AG04450 (cell line): ENCODE measurements around the gene PDLIM4. TPM values are rescaled to one million over a fixed set of nuclear protein-coding genes. Genes with fewer than 3 reads are reported as not detected.

Experiments
- CTCF ChIA-PET: fragments of 300-600, 350-600 bp; formaldehyde crosslinking; extraction: SDS; loops from one replicate; lab custom pipeline; 2022; ENCODE audit warnings: antibody characterized with exemption, inconsistent platforms; lab: Charles Lee
- POLR2A ChIA-PET: fragments of 350-600 bp; formaldehyde crosslinking; extraction: SDS; loops from one replicate; lab custom pipeline; 2021; ENCODE audit warnings: antibody characterized with exemption, inconsistent platforms; lab: Yijun Ruan, JAX
- DNase-seq: peaks from one replicate; pipeline ENCODE4 v3.0.0-alpha.2; 2011; ENCODE audit warnings: low read depth, low spot score
- H3K27ac ChIP-seq: one replicate; pipeline ENCODE4 v1.5.1; 2012; ENCODE audit warnings: low read depth, low read length, control low read depth
- H3K27me3 ChIP-seq: one replicate; pipeline ENCODE4 v1.6.0; 2012; ENCODE audit warnings: low read length; ENCODE audit not compliant: control insufficient read depth, insufficient read depth
- H3K4me3 ChIP-seq: 2 replicates; pipeline ENCODE4 v1.5.1; 2011; ENCODE audit warnings: mild to moderate bottlenecking, low read depth, low read length, control low read depth
- H3K9me3 ChIP-seq: 2 replicates; pipeline ENCODE4 v1.5.1; 2012; ENCODE audit warnings: low read length; ENCODE audit not compliant: control insufficient read depth, insufficient read depth
- CTCF ChIP-seq: IDR thresholded peaks from 2 replicates; pipeline ENCODE4 v1.5.1; 2011; ENCODE audit warnings: low read depth, low read length, control low read depth, inconsistent platforms
- polyA plus RNA-seq: library from polyadenylated mRNA; depleted of rRNA; stranded (reverse); fragments of >200 nt; gene quantifications from 2 replicates; pipeline ENCODE4 v1.2.3, GENCODE V29; 2011

Gene PDLIM4
- polyA plus RNA-seq, 1 experiment: 43.4 TPM

GRCh38 chr5:132313366-132313765, 55.9 kb downstream of the PDLIM4 start:
- Histone ChIP-seq H3K4me3 (no peak overlapping the region), H3K9me3 (no peaks in the 10 kb centered on the region), H3K27me3 (no peaks in the 10 kb centered on the region), H3K27ac (no peak overlapping the region)
- CTCF ChIA-PET: interaction anchor here (0.8 kb wide), 1 partner anchor 75 kb away, joined by 3 read pairs; no protein-coding TSS in a partner anchor
- no peak for DNase-seq
- POLR2A ChIA-PET: no interaction called here
- no peak for TF ChIP-seq CTCF

- no peaks in the 10 kb centered on the region for H3K27me3 ChIP-seq
- H3K27ac ChIP-seq: no peak overlapping the region
- no peaks in the 10 kb centered on the region for H3K9me3 ChIP-seq
- no peak overlapping the region for H3K4me3 ChIP-seq
- CTCF ChIA-PET: no interaction called here
- TF ChIP-seq CTCF: no peak
- POLR2A ChIA-PET: no interaction called here
- no peak for DNase-seq
Observed at GRCh38 chr5:132313961-132314432, 56.5 kb downstream of the PDLIM4 start.

- Histone ChIP-seq H3K27ac (no peak overlapping the region), H3K27me3 (no peaks in the 10 kb centered on the region), H3K4me3 (no peak overlapping the region), H3K9me3 (no peaks in the 10 kb centered on the region)
- DNase-seq: no peak
- POLR2A ChIA-PET: no interaction called here
- no peak for TF ChIP-seq CTCF
- CTCF ChIA-PET: interaction anchor here (1.2 kb wide), 1 partner anchor 78 kb away, joined by 9 read pairs; no protein-coding TSS in a partner anchor
Observed at GRCh38 chr5:132315529-132316067, 58.1 kb downstream of the PDLIM4 start.

GRCh38 chr5:132319975-132320374, 62.5 kb downstream of the PDLIM4 start:
- no peaks in the 10 kb centered on the region for H3K27me3 ChIP-seq
- ChIA-PET CTCF (no interaction called here), POLR2A (no interaction called here)
- TF ChIP-seq CTCF: no peak
- H3K27ac ChIP-seq: no peak overlapping the region
- H3K9me3 ChIP-seq: no peaks in the 10 kb centered on the region
- DNase-seq: no peak
- H3K4me3 ChIP-seq: no peak overlapping the region

- TF ChIP-seq CTCF: no peak
- H3K9me3 ChIP-seq: no peaks in the 10 kb centered on the region
- POLR2A ChIA-PET: no interaction called here
- H3K27me3 ChIP-seq: no peaks in the 10 kb centered on the region
- CTCF ChIA-PET: no interaction called here
- H3K4me3 ChIP-seq: no peak overlapping the region
- H3K27ac ChIP-seq: no peak overlapping the region
- DNase-seq: no peak
Observed at GRCh38 chr5:132321109-132321721, 63.7 kb downstream of the PDLIM4 start.
